GM23338 (cell line): Measurements from ENCODE around the gene CDKN2D.
"Not testable (repeated sequence)": the region's sequence is repeated elsewhere in the genome, so short reads cannot be mapped to it uniquely, and the experiment has no call there.

ENCODE experiments used
- CREB1 ChIP-seq: fragments of 250-450 bp; sonication (Bioruptor Pico); IDR thresholded peaks from 2 replicates; pipeline ENCODE4 v1.5.0; 2020; ENCODE audit warnings: low read depth, mild to moderate bottlenecking, moderate library complexity
- EZH2 ChIP-seq: fragments of 200-600 bp; sonication (generic); IDR thresholded peaks from one replicate; pipeline ENCODE4 v1.8.0; 2017; ENCODE audit warnings: antibody characterized with exemption, mild to moderate bottlenecking, low read depth; ENCODE audit not compliant: unreplicated experiment
- EZH2phosphoT487 ChIP-seq: fragments of 200-600 bp; sonication (generic); IDR thresholded peaks from one replicate; pipeline ENCODE4 v1.8.1; 2018; ENCODE audit warnings: antibody characterized with exemption; ENCODE audit not compliant: unreplicated experiment
- JUNB ChIP-seq: IDR thresholded peaks from one replicate; pipeline ENCODE4 v1.6.1; 2016; ENCODE audit warnings: antibody characterized with exemption; ENCODE audit not compliant: unreplicated experiment
- NANOG ChIP-seq: IDR thresholded peaks from 2 replicates; pipeline ENCODE4 v1.6.1; 2016; ENCODE audit warnings: antibody characterized with exemption, borderline replicate concordance
- POLR2AphosphoS5 ChIP-seq: IDR thresholded peaks from 2 replicates; pipeline ENCODE4 v1.6.1; 2016; ENCODE audit warnings: antibody characterized with exemption, low read depth
- STAT1 ChIP-seq: IDR thresholded peaks from one replicate; pipeline ENCODE4 v1.6.1; 2016; ENCODE audit warnings: antibody characterized with exemption; ENCODE audit not compliant: unreplicated experiment
- ZNF114 ChIP-seq: fragments of 250-450 bp; sonication (Bioruptor Pico); IDR thresholded peaks from 2 replicates; pipeline ENCODE4 v1.5.0; 2020; ENCODE audit warnings: mild to moderate bottlenecking, moderate library complexity
- ZNF331 ChIP-seq: fragments of 250-450 bp; sonication (Bioruptor Pico); IDR thresholded peaks from 2 replicates; pipeline ENCODE4 v1.5.0; 2020; ENCODE audit warnings: low read depth, mild to moderate bottlenecking, moderate library complexity
- TF ChIP-seq, protein P1 (sequence below), 2 experiments: fragments of 200-600 bp in 1 of 2; sonication (generic) in 1 of 2; conservative IDR thresholded peaks; 2 replicates each; pipeline versions ENCODE4 v1.5.1 to v1.6.1; 2016 to 2017; ENCODE audit warnings: antibody characterized with exemption in 2 of 2, low read depth in 2 of 2, mild to moderate bottlenecking in 2 of 2, moderate library complexity in 1 of 2
- TF ChIP-seq, protein P2 (sequence below): IDR thresholded peaks from one replicate; pipeline ENCODE4 v1.6.1; 2018; ENCODE audit warnings: antibody characterized with exemption; ENCODE audit not compliant: unreplicated experiment
- TF ChIP-seq, protein P3 (sequence below): IDR thresholded peaks from 2 replicates; pipeline ENCODE4 v1.6.1; 2016; ENCODE audit warnings: antibody characterized with exemption
- TF ChIP-seq, protein P4 (sequence below): fragments of 250-450 bp; sonication (Bioruptor Pico); IDR thresholded peaks from 2 replicates; pipeline ENCODE4 v1.5.0; 2020; ENCODE audit warnings: mild to moderate bottlenecking, moderate library complexity

DNA sequence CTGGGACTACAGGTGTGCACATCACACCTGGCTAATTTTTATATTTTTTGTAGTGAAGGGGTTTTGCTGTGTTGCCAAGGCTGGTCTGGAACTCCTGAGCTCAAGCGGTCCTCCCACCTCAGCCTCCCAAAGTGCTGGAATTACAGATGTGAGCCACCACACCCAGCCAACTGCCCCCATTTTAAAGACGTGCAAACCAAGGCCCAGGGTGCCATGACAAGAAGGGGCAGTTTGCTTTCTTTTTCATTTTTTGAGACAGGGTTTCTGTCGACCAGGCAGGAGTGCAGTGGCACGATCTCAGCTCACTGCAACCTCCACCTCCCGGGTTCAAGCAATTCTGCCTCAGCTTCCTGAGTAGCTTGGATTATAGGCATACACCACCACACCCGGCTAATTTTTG lies 5.0 kb upstream of the CDKN2D start:
- TF ChIP-seq, protein P1, sequence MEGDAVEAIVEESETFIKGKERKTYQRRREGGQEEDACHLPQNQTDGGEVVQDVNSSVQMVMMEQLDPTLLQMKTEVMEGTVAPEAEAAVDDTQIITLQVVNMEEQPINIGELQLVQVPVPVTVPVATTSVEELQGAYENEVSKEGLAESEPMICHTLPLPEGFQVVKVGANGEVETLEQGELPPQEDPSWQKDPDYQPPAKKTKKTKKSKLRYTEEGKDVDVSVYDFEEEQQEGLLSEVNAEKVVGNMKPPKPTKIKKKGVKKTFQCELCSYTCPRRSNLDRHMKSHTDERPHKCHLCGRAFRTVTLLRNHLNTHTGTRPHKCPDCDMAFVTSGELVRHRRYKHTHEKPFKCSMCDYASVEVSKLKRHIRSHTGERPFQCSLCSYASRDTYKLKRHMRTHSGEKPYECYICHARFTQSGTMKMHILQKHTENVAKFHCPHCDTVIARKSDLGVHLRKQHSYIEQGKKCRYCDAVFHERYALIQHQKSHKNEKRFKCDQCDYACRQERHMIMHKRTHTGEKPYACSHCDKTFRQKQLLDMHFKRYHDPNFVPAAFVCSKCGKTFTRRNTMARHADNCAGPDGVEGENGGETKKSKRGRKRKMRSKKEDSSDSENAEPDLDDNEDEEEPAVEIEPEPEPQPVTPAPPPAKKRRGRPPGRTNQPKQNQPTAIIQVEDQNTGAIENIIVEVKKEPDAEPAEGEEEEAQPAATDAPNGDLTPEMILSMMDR (conservative IDR thresholded peaks at IDR 0.05; ENCODE audit: low read depth in 2 of 2), result not testable (repeated sequence)
- not testable (repeated sequence) for TF ChIP-seq STAT1; POLR2AphosphoS5; EZH2phosphoT487; JUNB; ZNF114 (CRISPR knock-in tag); CREB1 (CRISPR knock-in tag); EZH2; NANOG; ZNF331 (CRISPR knock-in tag)
- TF ChIP-seq, protein P2, sequence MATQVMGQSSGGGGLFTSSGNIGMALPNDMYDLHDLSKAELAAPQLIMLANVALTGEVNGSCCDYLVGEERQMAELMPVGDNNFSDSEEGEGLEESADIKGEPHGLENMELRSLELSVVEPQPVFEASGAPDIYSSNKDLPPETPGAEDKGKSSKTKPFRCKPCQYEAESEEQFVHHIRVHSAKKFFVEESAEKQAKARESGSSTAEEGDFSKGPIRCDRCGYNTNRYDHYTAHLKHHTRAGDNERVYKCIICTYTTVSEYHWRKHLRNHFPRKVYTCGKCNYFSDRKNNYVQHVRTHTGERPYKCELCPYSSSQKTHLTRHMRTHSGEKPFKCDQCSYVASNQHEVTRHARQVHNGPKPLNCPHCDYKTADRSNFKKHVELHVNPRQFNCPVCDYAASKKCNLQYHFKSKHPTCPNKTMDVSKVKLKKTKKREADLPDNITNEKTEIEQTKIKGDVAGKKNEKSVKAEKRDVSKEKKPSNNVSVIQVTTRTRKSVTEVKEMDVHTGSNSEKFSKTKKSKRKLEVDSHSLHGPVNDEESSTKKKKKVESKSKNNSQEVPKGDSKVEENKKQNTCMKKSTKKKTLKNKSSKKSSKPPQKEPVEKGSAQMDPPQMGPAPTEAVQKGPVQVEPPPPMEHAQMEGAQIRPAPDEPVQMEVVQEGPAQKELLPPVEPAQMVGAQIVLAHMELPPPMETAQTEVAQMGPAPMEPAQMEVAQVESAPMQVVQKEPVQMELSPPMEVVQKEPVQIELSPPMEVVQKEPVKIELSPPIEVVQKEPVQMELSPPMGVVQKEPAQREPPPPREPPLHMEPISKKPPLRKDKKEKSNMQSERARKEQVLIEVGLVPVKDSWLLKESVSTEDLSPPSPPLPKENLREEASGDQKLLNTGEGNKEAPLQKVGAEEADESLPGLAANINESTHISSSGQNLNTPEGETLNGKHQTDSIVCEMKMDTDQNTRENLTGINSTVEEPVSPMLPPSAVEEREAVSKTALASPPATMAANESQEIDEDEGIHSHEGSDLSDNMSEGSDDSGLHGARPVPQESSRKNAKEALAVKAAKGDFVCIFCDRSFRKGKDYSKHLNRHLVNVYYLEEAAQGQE, result not testable (repeated sequence)
- TF ChIP-seq, protein P3, sequence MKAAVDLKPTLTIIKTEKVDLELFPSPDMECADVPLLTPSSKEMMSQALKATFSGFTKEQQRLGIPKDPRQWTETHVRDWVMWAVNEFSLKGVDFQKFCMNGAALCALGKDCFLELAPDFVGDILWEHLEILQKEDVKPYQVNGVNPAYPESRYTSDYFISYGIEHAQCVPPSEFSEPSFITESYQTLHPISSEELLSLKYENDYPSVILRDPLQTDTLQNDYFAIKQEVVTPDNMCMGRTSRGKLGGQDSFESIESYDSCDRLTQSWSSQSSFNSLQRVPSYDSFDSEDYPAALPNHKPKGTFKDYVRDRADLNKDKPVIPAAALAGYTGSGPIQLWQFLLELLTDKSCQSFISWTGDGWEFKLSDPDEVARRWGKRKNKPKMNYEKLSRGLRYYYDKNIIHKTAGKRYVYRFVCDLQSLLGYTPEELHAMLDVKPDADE, result not testable (repeated sequence)
- TF ChIP-seq, protein P4, sequence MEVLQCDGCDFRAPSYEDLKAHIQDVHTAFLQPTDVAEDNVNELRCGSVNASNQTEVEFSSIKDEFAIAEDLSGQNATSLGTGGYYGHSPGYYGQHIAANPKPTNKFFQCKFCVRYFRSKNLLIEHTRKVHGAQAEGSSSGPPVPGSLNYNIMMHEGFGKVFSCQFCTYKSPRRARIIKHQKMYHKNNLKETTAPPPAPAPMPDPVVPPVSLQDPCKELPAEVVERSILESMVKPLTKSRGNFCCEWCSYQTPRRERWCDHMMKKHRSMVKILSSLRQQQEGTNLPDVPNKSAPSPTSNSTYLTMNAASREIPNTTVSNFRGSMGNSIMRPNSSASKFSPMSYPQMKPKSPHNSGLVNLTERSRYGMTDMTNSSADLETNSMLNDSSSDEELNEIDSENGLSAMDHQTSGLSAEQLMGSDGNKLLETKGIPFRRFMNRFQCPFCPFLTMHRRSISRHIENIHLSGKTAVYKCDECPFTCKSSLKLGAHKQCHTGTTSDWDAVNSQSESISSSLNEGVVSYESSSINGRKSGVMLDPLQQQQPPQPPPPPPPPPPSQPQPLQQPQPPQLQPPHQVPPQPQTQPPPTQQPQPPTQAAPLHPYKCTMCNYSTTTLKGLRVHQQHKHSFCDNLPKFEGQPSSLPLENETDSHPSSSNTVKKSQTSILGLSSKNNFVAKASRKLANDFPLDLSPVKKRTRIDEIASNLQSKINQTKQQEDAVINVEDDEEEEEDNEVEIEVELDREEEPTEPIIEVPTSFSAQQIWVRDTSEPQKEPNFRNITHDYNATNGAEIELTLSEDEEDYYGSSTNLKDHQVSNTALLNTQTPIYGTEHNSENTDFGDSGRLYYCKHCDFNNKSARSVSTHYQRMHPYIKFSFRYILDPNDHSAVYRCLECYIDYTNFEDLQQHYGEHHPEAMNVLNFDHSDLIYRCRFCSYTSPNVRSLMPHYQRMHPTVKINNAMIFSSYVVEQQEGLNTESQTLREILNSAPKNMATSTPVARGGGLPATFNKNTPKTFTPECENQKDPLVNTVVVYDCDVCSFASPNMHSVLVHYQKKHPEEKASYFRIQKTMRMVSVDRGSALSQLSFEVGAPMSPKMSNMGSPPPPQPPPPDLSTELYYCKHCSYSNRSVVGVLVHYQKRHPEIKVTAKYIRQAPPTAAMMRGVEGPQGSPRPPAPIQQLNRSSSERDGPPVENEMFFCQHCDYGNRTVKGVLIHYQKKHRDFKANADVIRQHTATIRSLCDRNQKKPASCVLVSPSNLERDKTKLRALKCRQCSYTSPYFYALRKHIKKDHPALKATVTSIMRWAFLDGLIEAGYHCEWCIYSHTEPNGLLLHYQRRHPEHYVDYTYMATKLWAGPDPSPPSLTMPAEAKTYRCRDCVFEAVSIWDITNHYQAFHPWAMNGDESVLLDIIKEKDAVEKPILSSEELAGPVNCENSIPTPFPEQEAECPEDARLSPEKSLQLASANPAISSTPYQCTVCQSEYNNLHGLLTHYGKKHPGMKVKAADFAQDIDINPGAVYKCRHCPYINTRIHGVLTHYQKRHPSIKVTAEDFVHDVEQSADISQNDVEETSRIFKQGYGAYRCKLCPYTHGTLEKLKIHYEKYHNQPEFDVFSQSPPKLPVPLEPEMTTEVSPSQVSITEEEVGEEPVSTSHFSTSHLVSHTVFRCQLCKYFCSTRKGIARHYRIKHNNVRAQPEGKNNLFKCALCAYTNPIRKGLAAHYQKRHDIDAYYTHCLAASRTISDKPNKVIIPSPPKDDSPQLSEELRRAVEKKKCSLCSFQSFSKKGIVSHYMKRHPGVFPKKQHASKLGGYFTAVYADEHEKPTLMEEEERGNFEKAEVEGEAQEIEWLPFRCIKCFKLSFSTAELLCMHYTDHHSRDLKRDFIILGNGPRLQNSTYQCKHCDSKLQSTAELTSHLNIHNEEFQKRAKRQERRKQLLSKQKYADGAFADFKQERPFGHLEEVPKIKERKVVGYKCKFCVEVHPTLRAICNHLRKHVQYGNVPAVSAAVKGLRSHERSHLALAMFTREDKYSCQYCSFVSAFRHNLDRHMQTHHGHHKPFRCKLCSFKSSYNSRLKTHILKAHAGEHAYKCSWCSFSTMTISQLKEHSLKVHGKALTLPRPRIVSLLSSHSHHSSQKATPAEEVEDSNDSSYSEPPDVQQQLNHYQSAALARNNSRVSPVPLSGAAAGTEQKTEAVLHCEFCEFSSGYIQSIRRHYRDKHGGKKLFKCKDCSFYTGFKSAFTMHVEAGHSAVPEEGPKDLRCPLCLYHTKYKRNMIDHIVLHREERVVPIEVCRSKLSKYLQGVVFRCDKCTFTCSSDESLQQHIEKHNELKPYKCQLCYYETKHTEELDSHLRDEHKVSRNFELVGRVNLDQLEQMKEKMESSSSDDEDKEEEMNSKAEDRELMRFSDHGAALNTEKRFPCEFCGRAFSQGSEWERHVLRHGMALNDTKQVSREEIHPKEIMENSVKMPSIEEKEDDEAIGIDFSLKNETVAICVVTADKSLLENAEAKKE, result not testable (repeated sequence)
